GM20431 (cell line): ENCODE results near the gene TRAPPC3L.

Experiments
- in situ Hi-C: fragments of 300-500 bp; cut with MseI, MboI; formaldehyde crosslinking; loops from one replicate; pipeline ENCODE4 v1.15.0; 2020; ENCODE audit warnings: low sequenced_read_pairs; ENCODE audit not compliant: unreplicated experiment

TRAPPC3L gene

DNA sequence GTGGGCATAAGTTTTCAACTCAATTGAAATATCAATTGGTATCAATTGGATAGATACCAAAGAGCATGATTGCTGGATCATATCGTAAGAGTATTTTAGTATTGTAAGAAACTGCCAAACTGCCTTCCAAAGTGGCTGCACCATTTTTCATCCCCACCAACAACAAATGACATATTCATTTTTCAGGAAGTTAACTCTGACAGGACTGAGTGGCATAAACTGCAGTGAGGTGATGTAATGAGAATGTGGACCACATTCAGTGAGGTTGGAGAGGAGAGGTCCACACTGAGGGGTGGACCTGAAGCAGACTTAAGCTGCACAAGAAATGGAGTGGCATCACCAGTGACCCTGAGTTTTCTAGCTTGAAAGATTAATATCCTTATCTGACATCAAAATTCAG lies 95.9 kb downstream of the TRAPPC3L start:
- in situ Hi-C loops = no loop called here

DNA sequence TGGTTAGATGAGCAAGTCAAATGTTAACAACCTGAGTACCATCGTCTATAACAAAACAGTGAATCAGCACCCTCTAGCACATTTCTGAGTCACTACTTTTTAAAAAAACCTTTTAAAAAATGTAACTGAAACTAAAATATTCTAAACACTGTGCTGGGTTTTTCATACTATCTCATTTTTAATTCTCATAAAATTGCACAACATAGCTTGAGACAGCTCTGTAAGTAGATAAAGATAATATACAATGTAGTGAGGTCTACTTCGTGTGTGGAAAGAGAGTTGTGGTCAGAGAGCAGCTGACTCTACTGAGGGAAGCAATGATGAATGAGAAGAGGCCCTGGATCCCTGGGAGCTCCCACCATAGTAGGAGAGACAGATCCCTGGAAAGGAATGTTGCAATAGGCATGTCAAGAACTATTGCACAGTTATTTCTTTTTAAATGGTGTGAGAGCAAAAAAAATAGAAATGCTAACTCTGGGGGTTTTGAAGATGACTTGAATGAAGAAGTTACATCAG lies 97.9 kb downstream of the TRAPPC3L start:
- in situ Hi-C loops = no loop called here

DNA sequence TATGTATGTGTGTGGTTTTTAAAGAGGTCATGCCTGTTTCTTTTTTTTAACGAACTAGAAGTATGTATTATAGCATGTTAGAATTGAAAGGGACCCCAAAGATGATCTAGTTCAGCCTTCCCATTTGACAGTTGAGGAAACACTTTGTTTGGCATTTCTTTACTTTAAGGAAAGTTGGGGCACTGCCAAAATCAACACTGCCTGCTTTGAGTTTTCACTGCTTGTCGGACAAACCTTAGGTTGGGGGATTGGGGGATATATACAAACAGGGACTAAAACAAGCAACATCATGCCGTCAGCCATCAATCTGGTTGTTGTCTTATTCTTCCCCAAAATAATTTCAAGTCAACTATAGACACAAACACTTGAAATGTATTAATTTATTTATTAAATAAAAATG lies 98.4 kb downstream of the TRAPPC3L start:
- in situ Hi-C loops = no loop called here

DNA sequence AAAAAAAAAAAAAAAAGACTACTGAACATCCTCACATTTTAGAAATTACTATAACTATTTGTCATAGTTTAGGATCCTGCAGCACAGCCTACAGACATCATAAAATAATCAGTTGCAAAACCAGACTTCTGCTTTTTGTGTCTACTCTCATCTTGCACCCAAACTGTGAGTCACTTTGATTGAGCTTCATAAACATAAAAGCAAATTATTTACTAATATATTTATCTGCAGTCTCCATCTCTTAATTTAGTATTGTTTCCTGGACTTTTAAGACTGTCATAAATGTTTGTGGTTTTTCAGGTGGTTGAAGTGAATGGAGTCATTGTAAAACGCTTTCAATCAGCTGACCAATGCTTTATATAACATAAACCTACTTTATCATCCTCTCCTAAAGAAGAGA lies 99.1 kb downstream of the TRAPPC3L start:
- in situ Hi-C loops = no loop called here

DNA sequence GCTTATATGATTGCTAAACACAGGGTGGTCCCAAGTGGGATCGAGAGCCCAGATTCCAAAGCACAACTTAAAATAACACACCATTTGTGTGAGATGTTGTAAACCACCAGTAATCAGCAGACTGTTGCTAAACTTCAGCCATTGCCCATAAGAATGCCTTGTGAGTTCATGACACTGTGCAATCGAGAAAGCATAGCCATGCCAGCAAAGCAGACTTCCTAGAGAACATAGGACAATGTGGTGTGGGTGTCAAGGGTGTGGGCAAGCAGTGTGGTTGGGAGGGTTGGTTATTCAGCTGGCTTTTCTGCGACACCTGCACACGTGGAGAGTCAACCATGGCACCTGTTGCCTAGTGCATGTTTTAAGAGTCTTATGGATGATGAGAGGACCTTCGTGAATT lies 100.4 kb downstream of the TRAPPC3L start:
- in situ Hi-C loops = no loop called here
